GM15510 (cell line): ENCODE data around the gene PROK1.

ENCODE experiments used
- POLR2A ChIP-seq: IDR thresholded peaks from 3 replicates; pipeline ENCODE4 v1.6.1; 2011; ENCODE audit warnings: borderline replicate concordance; ENCODE audit not compliant: insufficient read length; ENCODE audit errors: extremely low read depth

Gene PROK1

DNA sequence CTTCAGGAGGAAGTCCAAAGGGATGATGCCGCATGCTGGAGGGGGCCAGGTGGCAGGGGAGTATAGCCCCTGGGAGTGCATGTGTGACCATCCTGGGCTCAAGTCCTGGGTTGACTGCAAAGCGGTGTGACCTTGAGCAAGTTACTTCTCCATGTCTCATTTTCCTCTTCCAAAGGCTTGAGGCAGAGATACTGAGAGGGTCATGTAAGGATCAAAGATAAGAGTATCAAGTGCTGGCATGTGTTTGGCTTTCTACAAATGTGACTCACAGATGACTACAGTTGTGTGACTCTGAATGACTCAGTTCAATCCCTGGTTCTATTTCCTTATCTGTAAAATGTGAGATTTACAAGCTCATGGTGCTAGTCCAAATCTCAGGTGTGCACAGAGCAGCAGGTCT, 26.1 kb downstream of the PROK1 start:
- TF ChIP-seq POLR2A: no peak

DNA sequence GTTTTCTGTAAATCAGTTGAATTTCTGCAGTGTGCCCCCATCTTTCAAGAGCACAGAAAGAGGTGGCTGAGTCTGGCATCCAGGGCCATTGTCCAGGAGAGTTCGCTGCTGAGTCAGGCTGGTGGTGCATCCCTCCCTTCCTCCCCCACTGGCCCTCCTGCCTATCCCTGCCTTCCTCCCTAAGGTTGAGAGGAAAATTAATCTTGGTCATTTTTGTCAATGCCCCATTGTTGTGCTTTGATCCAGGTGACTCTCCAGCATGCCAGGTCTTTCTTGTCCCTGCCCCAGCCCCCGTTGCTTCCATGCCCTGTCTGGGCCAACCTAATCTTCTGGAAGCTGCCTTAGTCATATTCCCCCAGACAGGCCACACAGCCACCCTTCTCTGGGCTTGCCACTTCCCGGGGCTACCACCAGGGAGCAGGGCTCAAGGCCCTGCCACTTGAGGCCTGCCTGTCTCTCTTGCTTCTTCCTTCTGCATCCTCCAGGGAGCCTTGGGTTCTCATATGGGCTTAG, 26.6 kb downstream of the PROK1 start:
- no peak for TF ChIP-seq POLR2A

DNA sequence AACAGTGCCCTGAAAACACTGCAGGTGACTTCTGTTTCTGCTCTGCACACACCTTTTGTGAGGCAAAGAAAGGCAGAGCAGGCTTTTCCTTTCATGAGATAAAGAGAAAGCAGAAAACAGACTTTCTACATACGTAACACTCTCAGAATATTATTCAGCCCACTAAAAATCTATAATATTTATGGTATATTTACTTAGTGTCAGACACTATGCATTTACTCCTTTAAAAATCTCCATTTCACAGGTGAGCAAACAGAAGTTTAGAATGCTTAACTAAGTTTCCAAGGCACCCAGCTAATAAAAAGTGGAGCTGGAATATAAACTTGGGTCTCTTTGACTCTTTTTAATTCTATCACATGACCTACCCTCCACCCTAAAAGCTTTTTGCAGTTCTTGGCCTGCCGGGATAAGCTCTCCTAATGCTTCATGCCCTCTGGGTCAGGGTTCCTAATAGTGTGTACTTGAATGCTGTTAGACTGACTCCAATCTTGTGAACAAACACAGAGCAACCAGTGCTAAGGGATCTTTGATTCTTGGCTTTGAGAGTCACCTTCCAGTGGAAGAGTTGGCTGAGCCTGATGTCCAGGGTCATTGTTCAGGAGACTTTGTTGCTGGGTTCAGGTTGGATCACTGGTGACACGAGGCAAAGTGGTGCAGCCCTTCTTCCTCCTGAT, 27.2 kb downstream of the PROK1 start:
- TF ChIP-seq POLR2A: no peak

DNA sequence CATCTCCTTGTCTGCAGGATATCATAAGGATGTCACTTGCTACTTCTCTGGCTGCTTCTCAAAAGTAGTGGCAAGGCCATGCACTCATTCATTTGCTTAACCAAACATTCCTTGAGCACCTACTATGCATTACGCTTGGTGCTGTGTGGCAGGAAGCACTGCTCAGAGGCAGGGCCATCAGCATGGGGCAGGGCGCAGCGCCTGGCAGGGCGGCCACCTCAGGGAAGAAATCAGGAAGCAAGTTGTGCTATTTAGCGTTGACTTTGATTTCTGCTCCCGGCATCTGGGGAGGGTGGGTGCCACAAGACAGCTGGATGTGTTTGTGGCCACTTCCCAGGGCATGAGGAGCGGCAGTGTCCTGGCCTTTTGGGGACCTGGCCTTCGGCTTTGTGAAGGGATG, 27.9 kb downstream of the PROK1 start:
- no peak for TF ChIP-seq POLR2A

DNA sequence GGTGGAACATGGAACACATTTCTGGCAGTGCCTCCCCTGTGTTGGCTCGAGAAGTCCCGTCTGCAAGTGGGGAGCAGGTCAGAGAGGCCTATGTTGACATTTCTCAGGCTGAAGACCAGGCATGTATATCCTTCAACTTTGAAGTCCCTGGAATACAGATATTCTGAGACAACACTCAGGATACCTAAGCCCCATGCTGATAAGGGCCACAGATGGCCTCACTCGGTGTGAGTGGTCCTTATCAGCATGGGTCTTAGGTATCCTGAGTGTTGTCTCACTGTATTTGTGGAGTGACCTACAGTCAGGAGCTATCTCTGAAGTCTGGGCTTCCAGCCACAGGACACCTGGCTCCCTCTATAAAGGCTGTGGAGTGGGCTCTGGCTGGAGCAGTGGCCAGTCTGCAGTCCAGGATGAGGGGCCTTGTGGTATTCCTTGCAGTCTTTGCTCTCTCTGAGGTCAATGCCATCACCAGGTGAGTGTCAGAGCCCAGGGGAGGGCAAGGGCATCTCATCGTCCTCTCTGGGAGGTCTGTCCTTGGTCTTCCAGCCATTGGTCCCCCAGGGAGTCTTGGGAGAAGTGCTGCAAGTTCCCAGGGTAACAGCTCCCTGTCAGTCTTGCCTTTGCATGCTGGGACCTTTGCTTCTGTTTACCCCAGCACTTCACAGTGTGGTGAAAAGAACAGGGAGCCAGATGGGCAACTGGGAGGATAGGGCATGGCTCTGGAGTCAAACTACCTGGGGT, 29.6 kb downstream of the PROK1 start:
- TF ChIP-seq POLR2A: no peak

DNA sequence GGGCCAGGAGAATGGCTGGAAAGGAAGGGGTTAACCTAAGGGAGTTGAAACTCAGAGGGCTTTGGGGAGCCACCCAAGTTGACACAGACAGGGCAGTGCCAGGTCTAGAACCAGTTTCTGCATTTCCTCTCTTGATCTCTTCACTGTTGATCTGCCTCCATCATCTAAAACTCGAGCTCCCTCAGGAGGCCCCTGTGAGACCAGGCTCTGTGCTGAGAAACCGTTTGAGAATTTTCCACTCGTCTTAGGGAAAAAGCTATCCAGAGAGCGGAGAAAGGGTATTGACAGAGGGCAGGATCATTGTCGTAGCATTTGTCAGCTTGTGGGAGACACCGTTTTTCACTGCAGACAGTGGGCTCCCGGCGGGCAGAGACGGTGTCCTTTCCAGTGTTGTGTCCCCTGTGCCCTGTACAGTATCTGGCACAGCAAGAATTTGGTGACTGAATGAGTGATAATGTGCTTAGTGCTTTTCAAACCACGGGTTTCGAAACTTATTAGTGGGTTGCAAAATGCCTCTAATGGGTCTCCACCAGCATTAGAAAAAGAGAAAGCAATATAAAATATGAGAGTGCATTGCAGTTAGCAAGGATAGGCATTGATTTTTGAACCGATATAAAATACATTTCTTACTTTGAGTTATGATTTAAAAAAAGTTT, 31.1 kb downstream of the PROK1 start:
- no peak for TF ChIP-seq POLR2A

DNA sequence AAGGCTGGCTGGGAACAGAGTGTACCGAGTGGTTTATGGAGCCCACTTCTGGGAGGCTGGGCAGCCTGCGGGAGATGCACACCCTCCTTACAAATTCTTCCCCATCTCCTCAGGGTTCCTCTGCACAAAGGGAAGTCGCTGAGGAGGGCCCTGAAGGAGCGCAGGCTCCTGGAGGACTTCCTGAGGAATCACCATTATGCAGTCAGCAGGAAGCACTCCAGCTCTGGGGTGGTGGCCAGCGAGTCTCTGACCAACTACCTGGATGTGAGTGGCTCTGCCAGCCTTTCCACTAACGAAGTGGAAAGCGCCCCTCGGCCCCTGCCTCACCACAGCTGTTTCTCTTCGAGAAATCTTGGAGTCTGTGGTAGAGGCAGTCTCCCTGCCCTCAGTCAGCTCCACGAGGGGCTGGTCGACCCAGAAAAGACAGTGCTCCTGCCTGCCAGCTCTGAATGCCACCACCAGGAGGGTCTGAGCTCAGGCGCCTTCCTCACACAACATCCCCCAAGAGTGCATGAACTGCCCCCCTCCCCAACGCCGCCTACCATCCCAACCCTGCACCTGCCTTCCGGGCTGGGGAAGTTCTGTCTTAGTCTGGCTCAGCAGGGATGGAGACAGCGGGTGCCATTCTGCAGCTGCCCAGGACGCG, 31.8 kb downstream of the PROK1 start:
- no peak for TF ChIP-seq POLR2A

DNA sequence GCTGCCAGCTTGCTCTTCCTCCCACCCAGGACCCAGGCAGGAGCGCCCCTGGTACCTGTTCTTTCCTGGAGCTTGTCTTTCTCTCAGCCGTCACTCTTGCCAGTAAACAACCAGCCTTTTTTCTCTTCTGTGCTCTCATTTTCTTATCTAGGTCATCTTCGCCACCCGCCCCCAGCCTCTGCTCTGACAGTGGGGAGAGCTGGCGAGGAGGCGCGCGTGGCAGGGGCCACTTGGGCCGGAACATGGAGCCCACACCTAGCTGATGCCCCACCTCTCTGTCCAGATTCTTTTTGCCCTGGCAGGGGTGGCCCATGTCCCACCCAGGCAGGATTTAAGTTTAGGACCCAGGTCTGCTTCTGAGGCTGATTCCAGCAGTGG, 32.3 kb downstream of the PROK1 start:
- TF ChIP-seq POLR2A: no peak

DNA sequence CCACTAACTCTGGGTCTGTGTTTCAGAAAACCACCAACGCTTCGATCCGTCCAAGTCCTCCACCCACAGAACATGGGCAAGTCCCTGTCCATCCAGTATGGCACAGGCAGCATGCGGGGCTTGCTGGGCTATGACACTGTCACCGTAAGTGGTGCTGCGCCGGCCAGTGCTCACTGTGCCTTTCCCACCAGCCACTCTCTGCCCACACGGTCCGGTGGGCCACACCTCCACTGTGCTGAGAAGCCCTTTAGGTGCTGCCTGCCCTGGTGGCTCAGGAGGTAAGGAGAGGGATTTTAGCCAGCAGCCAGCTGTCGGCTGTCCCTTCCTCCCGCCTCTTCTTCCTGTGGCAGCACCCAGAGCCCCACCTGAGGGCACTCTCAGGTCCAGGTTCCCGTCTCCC, 33.9 kb downstream of the PROK1 start:
- no peak for TF ChIP-seq POLR2A

DNA sequence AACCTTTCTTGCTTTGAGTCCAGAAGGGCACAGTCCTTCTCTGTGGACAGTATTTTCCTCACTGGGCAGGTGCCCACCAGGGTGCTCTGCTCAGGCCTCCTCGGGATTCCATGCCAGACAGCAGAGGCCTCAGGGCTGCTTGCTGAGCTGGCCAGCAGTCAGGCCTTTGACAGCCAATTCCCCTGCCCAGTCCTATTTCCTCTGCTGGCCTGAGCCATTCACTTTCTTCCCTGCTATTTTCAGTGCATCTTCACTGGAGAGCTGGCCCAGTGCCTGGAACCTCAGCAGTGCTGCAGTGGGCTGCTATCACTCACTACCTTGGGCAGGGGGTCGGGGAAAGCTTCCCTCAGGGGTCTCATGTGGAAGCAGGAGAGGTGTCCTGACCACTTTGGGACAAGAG, 34.8 kb downstream of the PROK1 start:
- TF ChIP-seq POLR2A: no peak

DNA sequence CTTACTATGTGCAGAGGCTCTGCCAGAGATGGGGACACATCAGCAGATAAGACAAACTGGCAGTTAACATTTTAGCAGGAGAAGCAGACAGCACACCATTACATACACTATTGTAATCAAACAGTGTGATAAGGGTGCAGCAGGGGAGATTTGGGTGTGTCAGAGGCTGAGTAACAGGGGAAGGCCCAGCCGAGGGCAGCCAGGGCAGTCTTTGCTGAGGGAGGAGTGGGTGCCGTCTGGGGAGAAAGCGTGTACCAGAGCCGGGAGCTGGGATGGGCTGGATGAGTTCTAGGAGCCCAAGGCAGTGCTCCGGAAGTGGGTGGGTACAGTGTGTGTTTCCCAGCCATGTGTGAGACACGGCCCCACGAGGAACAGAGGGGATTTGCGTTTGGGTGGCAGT, 36.8 kb downstream of the PROK1 start:
- no peak for TF ChIP-seq POLR2A

DNA sequence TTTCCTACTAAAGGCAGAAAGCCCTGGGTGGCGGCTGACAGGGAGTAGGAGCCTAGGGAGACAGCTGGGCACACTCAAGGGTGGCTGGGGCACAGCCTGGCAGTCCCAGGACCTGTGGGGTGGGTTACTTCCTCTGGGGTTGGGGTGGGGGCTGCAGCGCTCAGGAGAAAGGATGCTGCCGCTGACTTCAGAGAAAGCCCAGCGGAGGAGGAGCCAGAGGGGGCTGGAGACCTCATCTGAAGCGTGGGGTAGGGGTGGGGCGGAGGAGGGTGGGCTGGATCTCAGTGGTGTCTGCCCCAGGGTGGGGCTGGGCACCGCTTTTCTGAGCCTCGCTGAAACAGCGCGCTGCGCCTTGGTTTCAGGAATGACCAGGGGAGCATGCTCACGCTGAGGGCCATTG, 37.2 kb downstream of the PROK1 start:
- TF ChIP-seq POLR2A: no peak

DNA sequence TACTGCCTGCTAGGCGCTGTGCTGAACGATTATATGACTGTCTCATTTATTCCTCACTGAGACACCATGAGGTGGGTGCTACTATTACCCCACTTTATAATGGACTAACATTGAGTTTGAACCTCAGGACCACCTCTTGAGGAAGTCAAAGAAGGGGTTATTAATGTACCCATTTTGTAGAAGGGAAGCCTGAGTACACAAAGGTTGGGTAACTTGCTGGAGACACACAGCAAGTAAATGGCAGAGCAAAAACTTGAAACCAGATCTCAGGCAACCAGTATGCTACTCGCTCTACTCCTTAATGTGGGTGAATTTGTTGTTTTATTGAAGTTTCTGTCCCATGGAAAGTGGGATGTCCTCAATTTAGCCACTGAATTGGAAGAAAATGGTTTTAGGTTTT, 37.9 kb downstream of the PROK1 start:
- TF ChIP-seq POLR2A: no peak

DNA sequence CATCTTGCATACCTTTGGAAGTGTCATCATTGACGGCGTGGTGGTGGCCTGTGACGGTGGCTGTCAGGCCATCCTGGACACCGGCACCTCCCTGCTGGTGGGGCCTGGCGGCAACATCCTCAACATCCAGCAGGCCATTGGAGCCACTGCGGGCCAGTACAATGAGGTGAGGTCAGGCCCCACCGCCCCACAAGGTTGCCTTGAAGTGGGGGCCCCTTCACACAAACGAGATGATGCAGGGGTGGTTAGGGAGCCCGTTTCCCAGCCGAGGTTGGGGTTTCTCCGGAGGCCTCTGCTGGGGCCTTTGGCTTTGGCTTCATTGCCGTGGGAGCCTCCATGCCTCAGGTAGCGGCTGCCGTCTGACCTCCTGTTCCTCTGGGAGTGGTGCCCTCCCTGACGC, 38.5 kb downstream of the PROK1 start:
- TF ChIP-seq POLR2A: no peak

DNA sequence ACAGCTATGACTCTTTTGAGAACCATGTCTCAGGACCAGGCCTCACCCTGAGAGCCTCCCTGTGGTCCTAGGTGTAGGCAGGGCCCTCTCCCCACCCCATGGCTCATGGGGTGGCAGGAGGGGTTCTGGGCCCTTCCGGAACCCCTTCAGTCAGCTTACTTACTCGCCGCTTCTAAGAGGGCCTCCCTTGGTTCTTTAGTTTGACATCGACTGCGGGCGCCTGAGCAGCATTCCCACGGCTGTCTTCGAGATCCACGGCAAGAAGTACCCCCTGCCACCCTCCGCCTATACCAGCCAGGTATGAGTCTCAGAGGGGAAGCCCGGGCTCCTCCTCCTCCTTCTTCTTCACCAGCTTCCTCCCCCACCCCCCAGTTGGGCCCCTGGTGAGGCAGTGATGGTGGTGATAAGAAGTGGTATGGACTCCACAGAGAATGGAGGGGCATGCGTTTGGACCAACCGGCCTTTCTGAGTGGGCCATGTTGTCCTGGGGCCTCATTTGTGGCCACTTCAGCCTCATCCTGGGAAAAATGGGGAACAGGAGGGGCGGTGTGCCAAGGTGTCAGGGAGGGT, 39.1 kb downstream of the PROK1 start:
- no peak for TF ChIP-seq POLR2A

DNA sequence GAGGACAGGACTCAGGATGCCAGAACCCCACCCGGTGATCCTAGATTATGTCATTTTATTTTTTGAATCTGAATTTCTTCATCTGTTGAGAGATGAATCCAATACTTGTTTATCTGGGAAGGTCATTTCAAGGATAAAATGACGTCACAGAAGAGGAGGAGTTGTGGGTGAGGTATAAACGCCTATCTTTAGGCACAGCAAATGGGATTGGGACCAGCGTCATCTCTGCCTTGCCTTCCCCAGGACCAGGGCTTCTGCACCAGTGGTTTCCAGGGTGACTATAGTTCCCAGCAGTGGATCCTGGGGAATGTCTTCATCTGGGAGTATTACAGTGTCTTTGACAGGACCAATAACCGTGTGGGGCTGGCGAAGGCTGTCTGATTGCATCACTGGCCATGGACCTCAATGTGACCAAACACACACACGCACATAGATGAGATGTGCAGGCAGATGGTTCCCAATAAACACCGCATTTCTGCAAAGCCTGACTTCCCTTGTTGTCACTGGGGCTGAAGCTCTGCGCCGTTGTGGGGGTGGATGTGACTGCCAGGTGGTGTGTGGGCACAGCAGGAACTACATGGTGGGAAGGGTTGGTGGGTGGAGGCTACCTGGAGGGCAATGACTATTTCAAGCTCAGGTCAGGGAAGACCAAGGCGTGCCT, 40.0 kb downstream of the PROK1 start:
- TF ChIP-seq POLR2A: no peak
